HG03066 (cell line): ENCODE data around the gene ZSCAN23.
A peak's percentile ranks its signal among the peaks of the same experiment; 100 is the strongest.

Source experiments
- ATAC-seq: cut with Tn5 transposase; IDR thresholded peaks from one replicate; pipeline ENCODE4 v1.9.1; 2021; ENCODE audit warnings: low read depth; ENCODE audit not compliant: unreplicated experiment

The ZSCAN23 gene

GRCh38 chr6:28383235-28384142, 59.8 kb downstream of the ZSCAN23 start:
- peak; percentile 83 for ATAC-seq
